ENCODE measurements around the gene IGFL1.
"Not testable (repeated sequence)": the region's sequence is repeated elsewhere in the genome, so short reads cannot be mapped to it uniquely, and the experiment has no call there.

The IGFL1 gene

GRCh38 chr19:46273931-46274330 is 44.4 kb downstream of the IGFL1 start:
- DNase-seq = not testable (repeated sequence)

- DNase-seq = no peak
Observed at GRCh38 chr19:46279177-46279576, 49.6 kb downstream of the IGFL1 start.

All from CD4-positive, alpha-beta T cell treated with Interleukin-12 subunit alpha and Interleukin-12 subunit beta, for 1 hour (primary cell).